Mammary epithelial cell (primary cell): ENCODE data around the gene KRTAP10-6.
"Not testable (repeated sequence)": the region's sequence is repeated elsewhere in the genome, so short reads cannot be mapped to it uniquely, and the experiment has no call there.

ENCODE experiments used
- EZH2 ChIP-seq: IDR thresholded peaks from 2 replicates; pipeline ENCODE4 v1.6.1; 2012; ENCODE audit warnings: low read length, inconsistent platforms, borderline replicate concordance
- TF ChIP-seq, protein P1 (sequence below), 2 donors: IDR thresholded peaks in 1 of 2; conservative IDR thresholded peaks in 1 of 2; 2 replicates each; pipeline ENCODE4 v1.5.1; 2011 to 2012; ENCODE audit warnings: inconsistent platforms in 2 of 2, low read length in 2 of 2, mild to moderate bottlenecking in 2 of 2, control low read depth in 1 of 2, low read depth in 1 of 2; ENCODE audit not compliant: insufficient read depth in 1 of 2; ENCODE audit errors: extremely low read depth in 1 of 2

DNA sequence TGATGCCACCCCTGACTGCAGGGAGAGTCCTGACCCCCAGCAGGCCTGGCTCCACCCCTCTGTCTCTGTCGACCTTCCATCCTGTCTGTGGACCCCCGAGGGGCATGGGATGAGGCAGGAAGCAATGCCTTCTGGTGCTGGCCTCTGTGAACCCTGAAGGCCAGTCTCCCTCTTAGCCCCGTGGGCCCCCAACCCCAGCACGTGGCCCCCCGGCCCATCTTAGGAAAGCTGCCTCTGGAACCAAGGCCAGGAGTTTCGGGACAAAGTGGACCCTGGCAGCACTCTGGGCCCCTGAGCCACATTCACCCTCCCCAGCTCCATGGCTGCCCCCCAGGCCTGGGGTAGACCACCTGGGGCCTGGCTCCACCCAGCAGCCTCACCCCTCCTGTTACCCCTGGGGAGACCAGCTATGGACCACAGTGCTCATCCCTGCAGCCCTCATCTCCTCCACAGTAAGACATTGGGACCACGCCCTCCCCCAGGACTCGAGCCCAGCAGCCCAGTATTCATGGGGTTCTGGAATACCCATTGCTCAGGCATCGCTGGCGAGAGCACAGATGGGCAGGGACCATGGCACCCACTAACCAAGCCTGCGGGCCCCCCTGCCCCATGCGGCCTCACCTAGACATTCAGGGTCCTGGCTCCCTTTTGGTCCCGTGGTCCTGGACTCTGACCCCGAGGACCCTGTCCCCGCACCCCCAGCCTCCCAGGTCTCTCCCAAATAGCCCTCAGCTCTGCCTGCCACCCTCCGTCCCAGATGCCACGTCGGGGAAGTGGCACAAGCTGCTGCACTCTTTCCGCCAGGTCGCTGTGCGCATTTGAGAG lies 46.4 kb upstream of the KRTAP10-6 start:
- TF ChIP-seq, protein P1, sequence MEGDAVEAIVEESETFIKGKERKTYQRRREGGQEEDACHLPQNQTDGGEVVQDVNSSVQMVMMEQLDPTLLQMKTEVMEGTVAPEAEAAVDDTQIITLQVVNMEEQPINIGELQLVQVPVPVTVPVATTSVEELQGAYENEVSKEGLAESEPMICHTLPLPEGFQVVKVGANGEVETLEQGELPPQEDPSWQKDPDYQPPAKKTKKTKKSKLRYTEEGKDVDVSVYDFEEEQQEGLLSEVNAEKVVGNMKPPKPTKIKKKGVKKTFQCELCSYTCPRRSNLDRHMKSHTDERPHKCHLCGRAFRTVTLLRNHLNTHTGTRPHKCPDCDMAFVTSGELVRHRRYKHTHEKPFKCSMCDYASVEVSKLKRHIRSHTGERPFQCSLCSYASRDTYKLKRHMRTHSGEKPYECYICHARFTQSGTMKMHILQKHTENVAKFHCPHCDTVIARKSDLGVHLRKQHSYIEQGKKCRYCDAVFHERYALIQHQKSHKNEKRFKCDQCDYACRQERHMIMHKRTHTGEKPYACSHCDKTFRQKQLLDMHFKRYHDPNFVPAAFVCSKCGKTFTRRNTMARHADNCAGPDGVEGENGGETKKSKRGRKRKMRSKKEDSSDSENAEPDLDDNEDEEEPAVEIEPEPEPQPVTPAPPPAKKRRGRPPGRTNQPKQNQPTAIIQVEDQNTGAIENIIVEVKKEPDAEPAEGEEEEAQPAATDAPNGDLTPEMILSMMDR (conservative IDR thresholded peaks at IDR 0.05 in 1 of 2, IDR thresholded peaks at IDR 0.05 in 1 of 2; ENCODE audit: extremely low read depth in 1 of 2, insufficient read depth in 1 of 2, low read depth in 1 of 2, low read length in 2 of 2), result not testable (repeated sequence)
- not testable (repeated sequence) for TF ChIP-seq EZH2
